ENCODE measurements around the gene PPP5C.
"Not testable (repeated sequence)": the region's sequence is repeated elsewhere in the genome, so short reads cannot be mapped to it uniquely, and the experiment has no call there.

Gene PPP5C

GRCh38 chr19:46323227-46323626 is 23.7 kb upstream of the PPP5C start:
- no CpG with 5 or more reads among the region's 9 CpGs for WGBS (ENCODE audit: extremely low coverage, insufficient coverage, insufficient read length)
- H3K27ac ChIP-seq (ENCODE audit: low read depth, low read length); H4K12ac ChIP-seq (ENCODE audit: low read depth, low read length); H3K4ac ChIP-seq (ENCODE audit: low read depth, low read length); H3K27me3 ChIP-seq (ENCODE audit: insufficient read depth, low read length); H4K8ac ChIP-seq (ENCODE audit: low read depth, low read length); H3K4me2 ChIP-seq (ENCODE audit: low read length); H3K23ac ChIP-seq (ENCODE audit: low read length); H3K9ac ChIP-seq (ENCODE audit: low read length); H3K79me1 ChIP-seq (ENCODE audit: low read length); H3K18ac ChIP-seq (ENCODE audit: low read length); DNase-seq; H4K91ac ChIP-seq (ENCODE audit: low read depth, low read length); H3K14ac ChIP-seq (ENCODE audit: low read length); H3K4me1 ChIP-seq (ENCODE audit: control insufficient read depth in 1 of 2, insufficient read depth in 2 of 2, low read length in 2 of 2); H3K36me3 ChIP-seq (ENCODE audit: control insufficient read depth in 1 of 2, insufficient read depth in 2 of 2, low read length in 2 of 2); H2BK5ac ChIP-seq (ENCODE audit: low read depth, low read length, poor library complexity); H3K4me3 ChIP-seq (ENCODE audit: low read depth, low read length); H3K9me3 ChIP-seq (ENCODE audit: insufficient read depth, low read depth, low read length); H2AFZ ChIP-seq (ENCODE audit: insufficient read depth, low read length, poor library complexity); H2BK120ac ChIP-seq (ENCODE audit: insufficient read depth, low read length, poor library complexity); H2AK5ac ChIP-seq (ENCODE audit: low read length); H3K79me2 ChIP-seq (ENCODE audit: control insufficient read depth, insufficient read depth, low read length, poor library complexity); H2BK12ac ChIP-seq (ENCODE audit: low read length): not testable (repeated sequence)

DNA sequence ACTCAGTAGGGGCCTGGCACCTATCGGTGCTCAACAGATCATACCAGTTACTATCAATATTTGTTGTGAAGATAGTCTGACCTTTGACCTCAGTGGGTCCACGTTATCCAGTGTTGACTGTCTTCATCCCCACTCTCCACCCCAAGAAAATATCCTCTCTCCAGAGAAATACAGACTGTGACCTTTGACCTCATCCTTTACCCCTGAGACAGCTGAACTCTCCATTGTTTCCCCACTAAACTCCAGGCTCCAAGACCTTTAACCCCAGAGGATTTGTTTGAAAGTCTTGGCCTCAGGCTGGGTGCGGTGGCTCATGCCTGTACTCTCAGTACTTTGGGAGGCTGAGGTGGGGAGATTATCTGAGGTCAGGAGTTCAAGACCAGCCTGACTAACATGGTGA is 22.6 kb upstream of the PPP5C start:
- peaks cover 8% of the 10 kb centered on the region for H3K9me3 ChIP-seq (ENCODE audit: insufficient read depth, low read depth, low read length)
- no peak overlapping the region for H3K4me3 ChIP-seq (ENCODE audit: low read depth, low read length)
- no peaks in the 10 kb centered on the region for H3K79me1 ChIP-seq (ENCODE audit: low read length)
- no peak overlapping the region for H3K4me2 ChIP-seq (ENCODE audit: low read length)
- no peaks in the 10 kb centered on the region for H3K79me2 ChIP-seq (ENCODE audit: control insufficient read depth, insufficient read depth, low read length, poor library complexity)
- no peak overlapping the region for H3K27ac ChIP-seq (ENCODE audit: low read depth, low read length)
- no peaks in the 10 kb centered on the region for H3K27me3 ChIP-seq (ENCODE audit: insufficient read depth, low read length)
- peaks cover 0 to 2% of the 10 kb centered on the region in 2 experiments for H3K36me3 ChIP-seq (ENCODE audit: control insufficient read depth in 1 of 2, insufficient read depth in 2 of 2, low read length in 2 of 2)
- H3K23ac ChIP-seq (ENCODE audit: low read length), result no peak overlapping the region
- no peak overlapping the region for H4K91ac ChIP-seq (ENCODE audit: low read depth, low read length)
- H3K18ac ChIP-seq (ENCODE audit: low read length), result no peak overlapping the region
- no peak overlapping the region for H2AFZ ChIP-seq (ENCODE audit: insufficient read depth, low read length, poor library complexity)
- no peak overlapping the region for H4K8ac ChIP-seq (ENCODE audit: low read depth, low read length)
- H3K14ac ChIP-seq (ENCODE audit: low read length), result no peak overlapping the region
- no peaks in the 10 kb centered on the region for H3K4me1 ChIP-seq (ENCODE audit: control insufficient read depth in 1 of 2, insufficient read depth in 2 of 2, low read length in 2 of 2)
- H3K4ac ChIP-seq (ENCODE audit: low read depth, low read length), result no peak overlapping the region
- WGBS (ENCODE audit: extremely low coverage, insufficient coverage, insufficient read length), result no CpG with 5 or more reads among the region's 3 CpGs
- no peak overlapping the region for H3K9ac ChIP-seq (ENCODE audit: low read length)
- no peak for DNase-seq
- no peak overlapping the region for H2BK12ac ChIP-seq (ENCODE audit: low read length)
- H4K12ac ChIP-seq (ENCODE audit: low read depth, low read length), result no peak overlapping the region
- no peak overlapping the region for H2BK5ac ChIP-seq (ENCODE audit: low read depth, low read length, poor library complexity)
- H2AK5ac ChIP-seq (ENCODE audit: low read length), result no peak overlapping the region
- no peak overlapping the region for H2BK120ac ChIP-seq (ENCODE audit: insufficient read depth, low read length, poor library complexity)

DNA sequence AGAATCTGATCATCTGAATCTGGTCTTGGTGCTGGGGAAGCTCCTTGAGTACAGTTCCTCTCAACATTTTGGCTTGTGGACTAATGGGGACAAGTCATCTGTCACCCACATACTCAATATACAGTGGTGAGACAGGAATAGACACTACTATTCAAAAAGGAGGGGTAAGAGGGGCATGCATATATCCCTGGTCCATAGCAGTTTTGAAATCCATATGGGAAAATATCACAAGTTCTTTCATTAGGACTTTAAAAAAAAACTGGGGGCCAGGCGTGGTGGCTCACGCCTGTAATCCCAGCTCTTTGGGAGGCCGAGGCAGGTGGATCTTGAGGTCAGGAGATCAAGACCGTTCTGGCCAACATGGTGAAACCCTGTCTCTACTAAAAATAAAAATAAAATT is 20.3 kb upstream of the PPP5C start:
- no peak overlapping the region for H3K18ac ChIP-seq (ENCODE audit: low read length)
- no CpG with 5 or more reads among the region's 4 CpGs for WGBS (ENCODE audit: extremely low coverage, insufficient coverage, insufficient read length)
- H3K4me2 ChIP-seq (ENCODE audit: low read length), result no peak overlapping the region

DNA sequence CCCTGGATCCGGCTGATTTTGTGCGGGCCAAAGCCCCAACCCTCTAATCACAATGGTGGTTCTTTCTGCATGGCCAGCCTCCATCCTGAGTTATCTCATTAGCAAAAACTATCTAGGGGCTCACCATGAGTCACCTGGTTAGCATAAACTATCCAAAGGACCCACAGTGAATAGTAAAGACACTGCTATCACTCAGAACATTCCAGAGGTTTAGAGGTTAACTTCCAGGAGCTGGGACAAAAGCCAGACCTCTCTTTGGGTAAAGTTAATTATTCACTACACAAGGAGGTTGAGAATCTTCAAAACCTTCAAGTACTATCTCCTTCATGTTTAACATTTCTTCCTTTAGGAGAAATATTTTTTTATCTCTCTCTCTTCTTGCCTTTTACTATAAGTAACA is 18.8 kb upstream of the PPP5C start:
- H2BK5ac ChIP-seq (ENCODE audit: low read depth, low read length, poor library complexity), result no peak overlapping the region

More for the DNA sequence above, 20.3 kb upstream of the PPP5C start:
- no peak overlapping the region for H3K4ac ChIP-seq (ENCODE audit: low read depth, low read length)
- H2AK5ac ChIP-seq (ENCODE audit: low read length), result no peak overlapping the region
- no peak overlapping the region for H2BK12ac ChIP-seq (ENCODE audit: low read length)
- no peak for DNase-seq
- H4K8ac ChIP-seq (ENCODE audit: low read depth, low read length), result no peak overlapping the region
- H3K79me2 ChIP-seq (ENCODE audit: control insufficient read depth, insufficient read depth, low read length, poor library complexity), result no peaks in the 10 kb centered on the region
- no peak overlapping the region for H3K27ac ChIP-seq (ENCODE audit: low read depth, low read length)
- H4K12ac ChIP-seq (ENCODE audit: low read depth, low read length), result no peak overlapping the region
- no peak overlapping the region for H2AFZ ChIP-seq (ENCODE audit: insufficient read depth, low read length, poor library complexity)
- H2BK5ac ChIP-seq (ENCODE audit: low read depth, low read length, poor library complexity), result no peak overlapping the region
- H3K4me3 ChIP-seq (ENCODE audit: low read depth, low read length), result no peak overlapping the region
- H3K23ac ChIP-seq (ENCODE audit: low read length), result no peak overlapping the region
- H2BK120ac ChIP-seq (ENCODE audit: insufficient read depth, low read length, poor library complexity), result no peak overlapping the region
- H3K36me3 ChIP-seq (ENCODE audit: control insufficient read depth in 1 of 2, insufficient read depth in 2 of 2, low read length in 2 of 2), result peaks cover 0 to 2% of the 10 kb centered on the region in 2 experiments
- H3K14ac ChIP-seq (ENCODE audit: low read length), result no peak overlapping the region
- no peaks in the 10 kb centered on the region for H3K4me1 ChIP-seq (ENCODE audit: control insufficient read depth in 1 of 2, insufficient read depth in 2 of 2, low read length in 2 of 2)
- H3K9ac ChIP-seq (ENCODE audit: low read length), result no peak overlapping the region
- no peaks in the 10 kb centered on the region for H3K79me1 ChIP-seq (ENCODE audit: low read length)
- no peak overlapping the region for H4K91ac ChIP-seq (ENCODE audit: low read depth, low read length)
- H3K27me3 ChIP-seq (ENCODE audit: insufficient read depth, low read length), result no peaks in the 10 kb centered on the region
- H3K9me3 ChIP-seq (ENCODE audit: insufficient read depth, low read depth, low read length), result peaks cover 10% of the 10 kb centered on the region

More for the DNA sequence above, 18.8 kb upstream of the PPP5C start:
- H3K4me2 ChIP-seq (ENCODE audit: low read length), result no peak overlapping the region
- H3K79me1 ChIP-seq (ENCODE audit: low read length), result no peaks in the 10 kb centered on the region
- H4K12ac ChIP-seq (ENCODE audit: low read depth, low read length), result no peak overlapping the region
- WGBS (ENCODE audit: extremely low coverage, insufficient coverage, insufficient read length), result no CpG with 5 or more reads among the region's 2 CpGs
- H3K9ac ChIP-seq (ENCODE audit: low read length), result no peak overlapping the region
- no peak overlapping the region for H4K91ac ChIP-seq (ENCODE audit: low read depth, low read length)
- peaks cover 10% of the 10 kb centered on the region for H3K9me3 ChIP-seq (ENCODE audit: insufficient read depth, low read depth, low read length)
- H4K8ac ChIP-seq (ENCODE audit: low read depth, low read length), result no peak overlapping the region
- no peak overlapping the region for H3K4me3 ChIP-seq (ENCODE audit: low read depth, low read length)
- no peaks in the 10 kb centered on the region for H3K4me1 ChIP-seq (ENCODE audit: control insufficient read depth in 1 of 2, insufficient read depth in 2 of 2, low read length in 2 of 2)
- no peaks in the 10 kb centered on the region for H3K79me2 ChIP-seq (ENCODE audit: control insufficient read depth, insufficient read depth, low read length, poor library complexity)
- no peak overlapping the region for H3K18ac ChIP-seq (ENCODE audit: low read length)
- no peak for DNase-seq
- H2BK120ac ChIP-seq (ENCODE audit: insufficient read depth, low read length, poor library complexity), result no peak overlapping the region
- no peak overlapping the region for H2AFZ ChIP-seq (ENCODE audit: insufficient read depth, low read length, poor library complexity)
- H2AK5ac ChIP-seq (ENCODE audit: low read length), result no peak overlapping the region
- no peak overlapping the region for H3K23ac ChIP-seq (ENCODE audit: low read length)
- H3K14ac ChIP-seq (ENCODE audit: low read length), result no peak overlapping the region
- H2BK12ac ChIP-seq (ENCODE audit: low read length), result no peak overlapping the region
- H3K27me3 ChIP-seq (ENCODE audit: insufficient read depth, low read length), result no peaks in the 10 kb centered on the region
- no peak overlapping the region for H3K27ac ChIP-seq (ENCODE audit: low read depth, low read length)
- no peak overlapping the region for H3K4ac ChIP-seq (ENCODE audit: low read depth, low read length)
- peaks cover 0 to 2% of the 10 kb centered on the region in 2 experiments for H3K36me3 ChIP-seq (ENCODE audit: control insufficient read depth in 1 of 2, insufficient read depth in 2 of 2, low read length in 2 of 2)
